GM18868 (cell line): ENCODE results near the gene PHACTR4.
"Not testable (repeated sequence)": the region's sequence is repeated elsewhere in the genome, so short reads cannot be mapped to it uniquely, and the experiment has no call there.

Experiments
- ATAC-seq: cut with Tn5 transposase; IDR thresholded peaks from one replicate; pipeline ENCODE4 v1.9.1; 2021; ENCODE audit warnings: mild to moderate bottlenecking, moderate library complexity; ENCODE audit not compliant: unreplicated experiment

Gene PHACTR4

GRCh38 chr1:28428012-28428411 lies 58.5 kb downstream of the PHACTR4 start:
- no peak for ATAC-seq

GRCh38 chr1:28428990-28429520 lies 59.5 kb downstream of the PHACTR4 start:
- no peak for ATAC-seq

- no peak for ATAC-seq
These were observed 66.8 kb downstream of the PHACTR4 start for GRCh38 chr1:28436211-28436769.

- ATAC-seq, result no peak
These were observed 67.9 kb downstream of the PHACTR4 start for GRCh38 chr1:28437264-28437923.

GRCh38 chr1:28437924-28438699 lies 68.6 kb downstream of the PHACTR4 start:
- no peak for ATAC-seq

GRCh38 chr1:28439320-28439719 lies 69.8 kb downstream of the PHACTR4 start:
- ATAC-seq, result no peak

GRCh38 chr1:28441674-28442073 lies 72.1 kb downstream of the PHACTR4 start:
- no peak for ATAC-seq

GRCh38 chr1:28443550-28443949 lies 74.0 kb downstream of the PHACTR4 start:
- no peak for ATAC-seq

- no peak for ATAC-seq
These were observed 78.1 kb downstream of the PHACTR4 start for GRCh38 chr1:28447679-28448078.

- not testable (repeated sequence) for ATAC-seq
These were observed 78.6 kb downstream of the PHACTR4 start for GRCh38 chr1:28448094-28448611.

- ATAC-seq, result no peak
These were observed 80.4 kb downstream of the PHACTR4 start for GRCh38 chr1:28449904-28450303.

GRCh38 chr1:28450561-28450960 lies 81.0 kb downstream of the PHACTR4 start:
- no peak for ATAC-seq

- no peak for ATAC-seq
These were observed 81.5 kb downstream of the PHACTR4 start for GRCh38 chr1:28451011-28451410.

GRCh38 chr1:28456078-28456477 lies 86.5 kb downstream of the PHACTR4 start:
- ATAC-seq, result no peak

GRCh38 chr1:28457678-28458077 lies 88.1 kb downstream of the PHACTR4 start:
- ATAC-seq, result no peak

- ATAC-seq, result no peak
These were observed 89.0 kb downstream of the PHACTR4 start for GRCh38 chr1:28458237-28459228.

GRCh38 chr1:28466226-28466778 lies 96.8 kb downstream of the PHACTR4 start:
- ATAC-seq, result no peak

GRCh38 chr1:28470146-28470545 lies 100.6 kb downstream of the PHACTR4 start:
- ATAC-seq, result no peak

GRCh38 chr1:28479497-28479896 lies 110.0 kb downstream of the PHACTR4 start:
- ATAC-seq, result not testable (repeated sequence)

GRCh38 chr1:28480308-28480707 lies 110.8 kb downstream of the PHACTR4 start:
- no peak for ATAC-seq
